ENCODE results near the gene KCNMA1.

DNA sequence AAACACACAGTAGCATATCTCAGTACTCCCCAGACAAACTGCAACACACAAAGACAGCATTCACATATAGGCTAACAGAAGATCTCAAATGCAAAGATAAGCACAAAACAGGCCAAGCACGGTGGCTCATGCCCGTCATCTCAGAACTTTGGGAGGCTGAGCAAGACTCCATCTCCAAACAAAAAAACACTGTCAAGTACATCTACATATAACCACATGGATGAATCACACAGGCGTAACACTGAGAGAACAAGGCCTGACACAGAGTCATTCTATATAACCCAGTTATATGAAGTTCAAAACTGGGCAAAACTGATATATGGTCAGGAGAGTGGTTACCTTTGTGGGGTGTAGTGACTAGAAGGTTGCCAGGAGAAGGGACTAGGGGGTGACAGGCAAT lies 506.4 kb downstream of the KCNMA1 start:
- TF ChIP-seq, protein P1, sequence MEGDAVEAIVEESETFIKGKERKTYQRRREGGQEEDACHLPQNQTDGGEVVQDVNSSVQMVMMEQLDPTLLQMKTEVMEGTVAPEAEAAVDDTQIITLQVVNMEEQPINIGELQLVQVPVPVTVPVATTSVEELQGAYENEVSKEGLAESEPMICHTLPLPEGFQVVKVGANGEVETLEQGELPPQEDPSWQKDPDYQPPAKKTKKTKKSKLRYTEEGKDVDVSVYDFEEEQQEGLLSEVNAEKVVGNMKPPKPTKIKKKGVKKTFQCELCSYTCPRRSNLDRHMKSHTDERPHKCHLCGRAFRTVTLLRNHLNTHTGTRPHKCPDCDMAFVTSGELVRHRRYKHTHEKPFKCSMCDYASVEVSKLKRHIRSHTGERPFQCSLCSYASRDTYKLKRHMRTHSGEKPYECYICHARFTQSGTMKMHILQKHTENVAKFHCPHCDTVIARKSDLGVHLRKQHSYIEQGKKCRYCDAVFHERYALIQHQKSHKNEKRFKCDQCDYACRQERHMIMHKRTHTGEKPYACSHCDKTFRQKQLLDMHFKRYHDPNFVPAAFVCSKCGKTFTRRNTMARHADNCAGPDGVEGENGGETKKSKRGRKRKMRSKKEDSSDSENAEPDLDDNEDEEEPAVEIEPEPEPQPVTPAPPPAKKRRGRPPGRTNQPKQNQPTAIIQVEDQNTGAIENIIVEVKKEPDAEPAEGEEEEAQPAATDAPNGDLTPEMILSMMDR (conservative IDR thresholded peaks at IDR 0.05; ENCODE audit: low read depth, low read length) = no peak
- TF ChIP-seq EZH2phosphoT487 (IDR thresholded peaks at IDR 0.05; ENCODE audit: borderline replicate concordance, low read length) = no peak

Data from PC-3 (cell line).